K562 (cell line): ENCODE measurements around the gene UPK3A. TPM values are rescaled to one million over a fixed set of nuclear protein-coding genes. Genes with fewer than 3 reads are reported as not detected.
A peak's percentile ranks its signal among the peaks of the same experiment; 100 is the strongest.

Source experiments
- ATAC-seq: fragments of 200-7000 bp; cut with Tn5 transposase; 3 replicates; pipeline ENCODE4 v1.9.1; 2020; ENCODE audit warnings: moderate library complexity
- BruUV-seq: library from RNA; stranded (reverse); fragments of 400-500 nt; replicated peaks from 2 replicates; lab custom pipeline; 2021; lab: Mats Ljungman, UMichigan
- CTCF ChIA-PET: fragments of 300-600 bp; formaldehyde crosslinking; extraction: SDS; loops from one replicate; lab custom pipeline; 2021; ENCODE audit warnings: low intra/inter-chr PET ratio; lab: Yijun Ruan, JAX
- POLR2A ChIA-PET: fragments of 300-600, 350-650 bp; sonication (Branson Sonifier 250); formaldehyde crosslinking; extraction: SDS; loops from one replicate; lab custom pipeline; 2021; ENCODE audit warnings: antibody characterized with exemption, inconsistent platforms; lab: Yijun Ruan, JAX
- DNase-seq, 4 experiments: peaks; one replicate each; pipeline versions ENCODE4 v3.0.0 to v3.0.0-alpha.2; 2011 to 2018; ENCODE audit warnings: low spot score in 3 of 4, mixed read lengths in 3 of 4; ENCODE audit errors: extremely low read depth in 1 of 4
- FAIRE-seq: peaks from 2 replicates; lab custom pipeline; 2011; peaks lifted over from hg19 to GRCh38; lab: Jason Lieb, UNC
- H2AFZ ChIP-seq: 2 replicates; pipeline ENCODE4 v1.6.0; 2011; ENCODE audit warnings: low read depth, low read length, control low read depth, inconsistent platforms
- H3K27ac ChIP-seq: fragments of 200-600 bp; 3 replicates; pipeline ENCODE4 v1.8.0; 2011; ENCODE audit warnings: low read depth, mild to moderate bottlenecking, control low read depth, inconsistent platforms, low read length, moderate library complexity, mixed read lengths; ENCODE audit errors: extremely low read depth
- H3K27me3 ChIP-seq, 2 experiments: fragments of 300-600 bp in 1 of 2; 2 replicates in 1 of 2; 3 replicates in 1 of 2; pipeline versions ENCODE4 v1.6.0 to v1.8.0; 2011; ENCODE audit warnings: inconsistent platforms in 2 of 2, low read length in 2 of 2, mild to moderate bottlenecking in 1 of 2, mixed read lengths in 1 of 2, moderate library complexity in 1 of 2; ENCODE audit not compliant: control insufficient read depth in 2 of 2, insufficient read depth in 2 of 2
- H3K36me3 ChIP-seq: fragments of 300-600 bp; 3 replicates; pipeline ENCODE4 v1.8.0; 2011; ENCODE audit warnings: mild to moderate bottlenecking, low read length, inconsistent platforms; ENCODE audit not compliant: control insufficient read depth, insufficient read depth
- H3K4me1 ChIP-seq, 2 experiments: fragments of 200-600 bp in 1 of 2; replicated peaks in 1 of 2; 2 replicates in 1 of 2; 3 replicates in 1 of 2; pipeline versions ENCODE4 v1.5.1 to v1.8.0; 2011; ENCODE audit warnings: inconsistent platforms in 2 of 2, low read length in 2 of 2, mild to moderate bottlenecking in 1 of 2, mixed read lengths in 1 of 2, moderate library complexity in 1 of 2; ENCODE audit not compliant: control insufficient read depth in 2 of 2, insufficient read depth in 2 of 2
- H3K4me2 ChIP-seq: 2 replicates; pipeline ENCODE4 v1.6.1; 2011; ENCODE audit warnings: low read length, control low read depth, inconsistent platforms, mixed read lengths; ENCODE audit not compliant: insufficient read depth
- H3K4me3 ChIP-seq: fragments of 200-600 bp; sonication (generic), shearing (Covaris generic); 2 replicates; pipeline ENCODE4 v1.5.1; 2016; ENCODE audit warnings: control low read depth, inconsistent platforms
- H3K79me2 ChIP-seq: fragments of 200-600 bp; 3 replicates; pipeline ENCODE4 v1.8.0; 2011; ENCODE audit warnings: low read length, inconsistent platforms; ENCODE audit not compliant: control insufficient read depth, insufficient read depth
- H3K9ac ChIP-seq, 2 experiments: 2 replicates each; pipeline versions ENCODE4 v1.6.0 to v1.6.1; 2011; ENCODE audit warnings: low read depth in 2 of 2, low read length in 2 of 2, control low read depth in 1 of 2, inconsistent platforms in 1 of 2, mild to moderate bottlenecking in 1 of 2, mixed read lengths in 1 of 2; ENCODE audit not compliant: insufficient read depth in 1 of 2
- H3K9me1 ChIP-seq: one replicate; pipeline ENCODE4 v1.6.0; 2011; ENCODE audit warnings: inconsistent platforms, mild to moderate bottlenecking, low read length, moderate library complexity; ENCODE audit not compliant: control insufficient read depth, insufficient read depth
- H3K9me3 ChIP-seq: replicated peaks from 2 replicates; pipeline ENCODE4 v1.5.1; 2011; ENCODE audit warnings: low read depth, low read length, inconsistent platforms; ENCODE audit not compliant: control insufficient read depth, insufficient read depth
- H4K20me1 ChIP-seq: replicated peaks from 2 replicates; pipeline ENCODE4 v1.6.1; 2011; ENCODE audit warnings: low read length, inconsistent platforms, mixed read lengths; ENCODE audit not compliant: control insufficient read depth, insufficient read depth
- ATF7 ChIP-seq: fragments of 450-650 bp; IDR thresholded peaks from 2 replicates; pipeline ENCODE4 v1.7.1; 2014; ENCODE audit warnings: mild to moderate bottlenecking, moderate library complexity
- E2F5 ChIP-seq: sonication (generic); formaldehyde crosslinking; IDR thresholded peaks from 2 replicates; pipeline ENCODE4 v1.8.0; 2022; ENCODE audit warnings: mild to moderate bottlenecking, missing genetic modification reagents
- SMAD4 ChIP-seq: fragments of 250-450 bp; sonication (Bioruptor Pico); conservative IDR thresholded peaks from 2 replicates; pipeline ENCODE4 v1.8.0; 2021; ENCODE audit warnings: inconsistent platforms, mild to moderate bottlenecking, moderate library complexity
- SRF ChIP-seq, 2 experiments: fragments of 250-450, 450-650 bp in 1 of 2; sonication (Bioruptor Pico) in 1 of 2; sonication (generic) in 1 of 2; formaldehyde crosslinking; IDR thresholded peaks; 2 replicates each; pipeline versions ENCODE4 v1.5.0 to v1.5.1; 2020 to 2022; ENCODE audit warnings: mild to moderate bottlenecking in 1 of 2, missing genetic modification reagents in 1 of 2
- WGBS: fragments of 100-300 bp; shearing (Covaris generic); methylation state at CpG from one replicate; pipeline ENCODE4 v1.1.6; 2016; ENCODE audit warnings: low coverage, mixed read lengths; ENCODE audit not compliant: insufficient coverage; ENCODE audit errors: missing lambda C conversion rate; 5-methylcytosine and 5-hydroxymethylcytosine counted together
- in situ Hi-C: fragments of 300-500 bp; cut with MboI; formaldehyde crosslinking; loops from 4 replicates; pipeline ENCODE4 v1.15.0; 2018; ENCODE audit warnings: inconsistent platforms, mixed read lengths
- intact Hi-C: fragments of 100-400 bp; cut with micrococcal nuclease; formaldehyde crosslinking; loops from 2 replicates; pipeline ENCODE4 v1.14.2; 2022
- polyA plus RNA-seq, 8 experiments: library from polyadenylated mRNA; depleted of rRNA in 4 of 8; stranded (reverse) in 5 of 8; unstranded in 3 of 8; fragments of >200 nt; fragmentation: Nextera tagmentation in 2 of 8; fragmentation: Illumina TruSeq in 1 of 8; extraction: Ambion mirVana in 2 of 8; extraction: Trizol in 1 of 8; gene quantifications; 2 replicates each; pipeline versions ENCODE4 v1.2.1 to v1.2.3, GENCODE V29; 2011 to 2014; ENCODE audit warnings: inconsistent platforms in 1 of 8, missing spikeins in 1 of 8
- total RNA-seq, 7 experiments: library from RNA; depleted of rRNA in 6 of 7; stranded (reverse); fragments of >200 nt in 6 of 7; fragmentation: Illumina TruSeq in 2 of 7; extraction: Trizol in 2 of 7; gene quantifications; 2 replicates each; pipeline versions ENCODE4 v1.2.1 to v1.2.3, GENCODE V29; 2011 to 2021; ENCODE audit warnings: low replicate concordance in 1 of 7

UPK3A gene
- total and polyA plus RNA-seq, 9 of the 15 experiments (the other 6 are each of a cell fraction or from before 2014, with no cell fraction given) = not detected

GRCh38 chr22:45318558-45319323 is 34.0 kb downstream of the UPK3A start:
- H4K20me1 ChIP-seq = peaks cover 25% of the 10 kb centered on the region; the same call in 1 of the 2 replicates
- ChIA-PET CTCF (no interaction called here), POLR2A (no interaction called here)
- peaks cover 58% of the 10 kb centered on the region for H3K36me3 ChIP-seq
- no TSS peak for BruUV-seq
- TF ChIP-seq ATF7 = 0 out of 2 replicates have a peak, but pooled peaks have one; percentile 38
- peak in 1 of 2 experiments; percentile 77; a peak in 2 of 4 replicates for TF ChIP-seq SRF (CRISPR knock-in tag; IDR thresholded peaks at IDR 0.05)
- no peak for TF ChIP-seq E2F5
- 0 out of 2 replicates have a peak, but pooled peaks have one; percentile 25 for TF ChIP-seq SMAD4 (CRISPR knock-in tag)
- DNase-seq = no peak
- FAIRE-seq = no peak
- no peak overlapping the region for H3K9ac ChIP-seq
- H3K27me3 ChIP-seq = no peaks in the 10 kb centered on the region
- peaks cover 94% of the 10 kb centered on the region for H3K79me2 ChIP-seq
- H3K27ac ChIP-seq = peak overlapping the region; percentile 31; the same call in 1 of the 3 replicates
- peaks cover 15 to 53% of the 10 kb centered on the region in 2 experiments for H3K4me1 ChIP-seq
- 80% methylated on average over 11 of the region's 12 CpGs for WGBS
- no peak overlapping the region for H2AFZ ChIP-seq
- intact Hi-C loops (no loop called here), in situ Hi-C loops (no loop called here)
- H3K9me3 ChIP-seq = no peaks in the 10 kb centered on the region
- H3K9me1 ChIP-seq = peaks cover 7% of the 10 kb centered on the region
- no peak overlapping the region for H3K4me2 ChIP-seq
- ATAC-seq = no peak
- H3K4me3 ChIP-seq = no peak overlapping the region
